AG10803 (cell line): Measurements from ENCODE around the gene NELL1.

Experiments used
- DNase-seq: peaks from one replicate; pipeline ENCODE4 v3.0.0; 2010; ENCODE audit warnings: low read depth
- H3K4me3 ChIP-seq: 2 replicates; pipeline ENCODE4 v1.5.1; 2011; ENCODE audit warnings: mild to moderate bottlenecking, low read length, control low read depth
- TF ChIP-seq, protein P1 (sequence below): conservative IDR thresholded peaks from 2 replicates; pipeline ENCODE4 v1.5.1; 2011; ENCODE audit warnings: mild to moderate bottlenecking, low read length, control low read depth, inconsistent platforms

NELL1 gene

GRCh38 chr11:21225860-21226259 lies 556.5 kb downstream of the NELL1 start:
- no peak for DNase-seq
- no peak overlapping the region for H3K4me3 ChIP-seq
- TF ChIP-seq, protein P1, sequence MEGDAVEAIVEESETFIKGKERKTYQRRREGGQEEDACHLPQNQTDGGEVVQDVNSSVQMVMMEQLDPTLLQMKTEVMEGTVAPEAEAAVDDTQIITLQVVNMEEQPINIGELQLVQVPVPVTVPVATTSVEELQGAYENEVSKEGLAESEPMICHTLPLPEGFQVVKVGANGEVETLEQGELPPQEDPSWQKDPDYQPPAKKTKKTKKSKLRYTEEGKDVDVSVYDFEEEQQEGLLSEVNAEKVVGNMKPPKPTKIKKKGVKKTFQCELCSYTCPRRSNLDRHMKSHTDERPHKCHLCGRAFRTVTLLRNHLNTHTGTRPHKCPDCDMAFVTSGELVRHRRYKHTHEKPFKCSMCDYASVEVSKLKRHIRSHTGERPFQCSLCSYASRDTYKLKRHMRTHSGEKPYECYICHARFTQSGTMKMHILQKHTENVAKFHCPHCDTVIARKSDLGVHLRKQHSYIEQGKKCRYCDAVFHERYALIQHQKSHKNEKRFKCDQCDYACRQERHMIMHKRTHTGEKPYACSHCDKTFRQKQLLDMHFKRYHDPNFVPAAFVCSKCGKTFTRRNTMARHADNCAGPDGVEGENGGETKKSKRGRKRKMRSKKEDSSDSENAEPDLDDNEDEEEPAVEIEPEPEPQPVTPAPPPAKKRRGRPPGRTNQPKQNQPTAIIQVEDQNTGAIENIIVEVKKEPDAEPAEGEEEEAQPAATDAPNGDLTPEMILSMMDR = no peak

DNA sequence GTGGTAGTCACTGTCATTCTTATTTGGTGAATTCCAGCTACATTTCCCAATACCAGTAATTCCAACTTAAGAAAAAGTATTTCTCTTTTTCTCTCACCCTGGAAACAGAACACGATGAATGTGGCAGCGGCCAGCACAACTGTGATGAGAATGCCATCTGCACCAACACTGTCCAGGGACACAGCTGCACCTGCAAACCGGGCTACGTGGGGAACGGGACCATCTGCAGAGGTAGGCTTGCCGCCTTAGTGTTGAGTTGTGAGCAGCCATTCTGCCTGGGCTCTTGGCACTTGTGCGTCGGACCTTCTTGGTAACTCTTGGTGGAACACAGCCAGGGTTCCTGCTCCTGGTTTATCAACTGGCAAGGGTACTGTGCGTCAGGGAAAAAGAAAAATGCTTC lies 559.8 kb downstream of the NELL1 start:
- no peak overlapping the region for H3K4me3 ChIP-seq
- no peak for DNase-seq
- TF ChIP-seq, protein P1 = no peak

DNA sequence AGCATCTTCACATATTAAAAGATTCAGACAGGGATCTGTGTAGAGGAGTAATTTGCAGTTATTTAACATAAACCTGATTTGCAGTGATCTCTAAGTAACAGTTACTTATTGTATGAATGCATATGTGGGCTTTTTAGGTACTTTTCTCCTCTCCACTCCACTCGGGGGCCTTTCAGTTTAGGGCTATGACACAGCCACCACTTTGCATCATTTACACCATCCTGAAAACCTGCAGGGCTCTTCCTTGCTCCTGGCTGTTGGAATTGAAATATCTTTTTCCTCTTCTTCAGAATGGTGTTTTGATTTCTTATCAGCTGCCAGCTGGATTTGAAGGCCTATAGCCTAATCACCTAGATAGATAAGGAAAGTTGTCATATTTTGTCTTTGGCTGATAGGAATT lies 580.8 kb downstream of the NELL1 start:
- no peak overlapping the region for H3K4me3 ChIP-seq
- no peak for DNase-seq
- TF ChIP-seq, protein P1 = no peak

- H3K4me3 ChIP-seq = no peak overlapping the region
- DNase-seq = no peak
- TF ChIP-seq, protein P1 = no peak
These were observed 584.7 kb downstream of the NELL1 start for GRCh38 chr11:21254055-21254454.

- TF ChIP-seq, protein P1 = no peak
- no peak overlapping the region for H3K4me3 ChIP-seq
- no peak for DNase-seq
These were observed 585.4 kb downstream of the NELL1 start for GRCh38 chr11:21254790-21255189.

GRCh38 chr11:21257461-21257860 lies 588.1 kb downstream of the NELL1 start:
- no peak for DNase-seq
- no peak overlapping the region for H3K4me3 ChIP-seq
- TF ChIP-seq, protein P1 = no peak

GRCh38 chr11:21258414-21258813 lies 589.0 kb downstream of the NELL1 start:
- no peak overlapping the region for H3K4me3 ChIP-seq
- TF ChIP-seq, protein P1 = no peak
- no peak for DNase-seq
